Prostate gland (tissue), 2 donors: Measurements from ENCODE around the gene ERC2.

ENCODE experiments used
- CTCF ChIP-seq, 4 experiments: fragments of 200-600 bp in 2 of 4; fragments of 450-650 bp in 2 of 4; sonication (generic) in 2 of 4; IDR thresholded peaks; 1 replicate in 3 of 4; 2 replicates in 1 of 4; pipeline ENCODE4 v1.5.1; 2016 to 2019; ENCODE audit warnings: antibody characterized with exemption in 4 of 4, mild to moderate bottlenecking in 2 of 4, moderate library complexity in 2 of 4
- POLR2A ChIP-seq: fragments of 450-650 bp; IDR thresholded peaks from one replicate; pipeline ENCODE4 v1.6.1; 2016; ENCODE audit warnings: antibody characterized with exemption, mild to moderate bottlenecking

GRCh38 chr3:55795746-55796145 is 672.5 kb downstream of the ERC2 start:
- TF ChIP-seq POLR2A (no peak), CTCF (IDR thresholded peaks at IDR 0.05) (no peak)
